Measurements from ENCODE around the gene SLC25A18.
"Not testable (repeated sequence)": the region's sequence is repeated elsewhere in the genome, so short reads cannot be mapped to it uniquely, and the experiment has no call there.

GRCh38 chr22:17521971-17522370, 41.3 kb upstream of the SLC25A18 start:
- not testable (repeated sequence) for TF ChIP-seq CTCF (IDR thresholded peaks at IDR 0.05); SIN3A (IDR thresholded peaks at IDR 0.05; ENCODE audit: borderline replicate concordance, insufficient read depth, low read depth, low read length); POLR2AphosphoS5 (IDR thresholded peaks at IDR 0.05; ENCODE audit: low read depth, low read length); REST (IDR thresholded peaks at IDR 0.05; ENCODE audit: insufficient read depth in 1 of 2, low read depth in 2 of 2, low read length in 1 of 2)

Data from Panc1 (cell line).